MCF 10A (cell line): ENCODE results near the gene PC. TPM values are rescaled to one million over a fixed set of nuclear protein-coding genes. Genes with fewer than 3 reads are reported as not detected.
A peak's percentile ranks its signal among the peaks of the same experiment; 100 is the strongest.

Source experiments
- BruUV-seq: library from RNA; stranded (reverse); fragments of 400-500 nt; replicated peaks from 2 replicates; lab custom pipeline; 2021; lab: Mats Ljungman, UMichigan
- CTCF ChIA-PET: fragments of 300-600 bp; sonication (Branson Sonifier 250); formaldehyde crosslinking; extraction: SDS; loops from one replicate; lab custom pipeline; 2021; ENCODE audit warnings: antibody characterized with exemption, inconsistent platforms; lab: Yijun Ruan, JAX
- POLR2A ChIA-PET: fragments of 300-600, 350-650 bp; sonication (Branson Sonifier 250); formaldehyde crosslinking; extraction: SDS; loops from one replicate; lab custom pipeline; 2020; ENCODE audit warnings: antibody characterized with exemption, inconsistent platforms; lab: Yijun Ruan, JAX
- DNase-seq: peaks from one replicate; pipeline ENCODE4 v3.0.0-alpha.2; 2018; ENCODE audit not compliant: unreplicated experiment
- H3K27ac Mint-ChIP-seq: one replicate; pipeline ENCODE4 v1.8.0; 2022; ENCODE audit warnings: mild to moderate bottlenecking, low read depth, mixed read lengths; ENCODE audit not compliant: unreplicated experiment
- H3K27me3 Mint-ChIP-seq: one replicate; pipeline ENCODE4 v1.8.0; 2022; ENCODE audit warnings: mixed read lengths; ENCODE audit not compliant: insufficient read depth, unreplicated experiment
- H3K36me3 Mint-ChIP-seq: one replicate; pipeline ENCODE4 v1.8.0; 2022; ENCODE audit warnings: mild to moderate bottlenecking, moderate library complexity, mixed read lengths; ENCODE audit not compliant: insufficient read depth, unreplicated experiment
- H3K4me1 Mint-ChIP-seq: one replicate; pipeline ENCODE4 v1.8.0; 2022; ENCODE audit warnings: mixed read lengths; ENCODE audit not compliant: insufficient read depth, unreplicated experiment
- H3K4me3 Mint-ChIP-seq: one replicate; pipeline ENCODE4 v1.8.0; 2022; ENCODE audit warnings: mild to moderate bottlenecking, moderate library complexity, mixed read lengths; ENCODE audit not compliant: unreplicated experiment
- H3K9me3 Mint-ChIP-seq: one replicate; pipeline ENCODE4 v1.8.0; 2022; ENCODE audit warnings: mixed read lengths; ENCODE audit not compliant: unreplicated experiment
- CTCF ChIP-seq: fragments of 200-600 bp; IDR thresholded peaks from one replicate; pipeline ENCODE4 v1.8.0; 2022; ENCODE audit warnings: antibody characterized with exemption, mild to moderate bottlenecking; ENCODE audit not compliant: unreplicated experiment
- intact Hi-C: fragments of 100-400 bp; cut with micrococcal nuclease; formaldehyde crosslinking; loops from 2 replicates; pipeline ENCODE4 v1.14.1; 2022
- total RNA-seq: library from RNA; stranded (reverse); gene quantifications from 2 replicates; pipeline ENCODE4 v1.2.3, GENCODE V29; 2022

Gene PC
- total RNA-seq, 1 experiment from 2014 or later = 37.7 TPM

DNA sequence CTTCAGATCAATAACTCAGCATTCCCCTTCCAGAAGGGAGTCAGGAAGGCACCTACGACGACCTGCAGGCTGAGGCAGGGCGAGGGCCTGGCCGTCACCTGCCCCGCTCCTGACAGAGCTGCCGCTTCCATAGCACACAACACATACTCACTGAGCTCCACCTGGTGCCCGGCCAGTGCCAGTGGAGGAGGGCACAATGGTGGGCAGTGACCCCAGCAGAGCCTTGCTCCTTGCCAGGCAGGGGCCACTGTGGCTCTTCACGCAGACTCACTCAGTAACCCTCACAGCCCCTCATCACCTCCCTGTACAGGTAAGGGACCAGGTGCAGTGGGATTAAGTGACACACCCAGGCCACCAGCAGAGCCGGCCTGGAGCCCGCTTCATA lies 76.7 kb downstream of the PC start:
- no peaks in the 10 kb centered on the region for H3K9me3 Mint-ChIP-seq
- no peak for DNase-seq
- CTCF ChIA-PET = interaction anchor here (0.5 to 2.0 kb wide), 7 partner anchors 10 to 174 kb away, joined by 3 to 8 read pairs (median 3); partner anchors contain the start of gene C11orf86
- H3K27me3 Mint-ChIP-seq = no peaks in the 10 kb centered on the region
- no peak for TF ChIP-seq CTCF
- peaks cover 6% of the 10 kb centered on the region for H3K36me3 Mint-ChIP-seq
- H3K4me3 Mint-ChIP-seq = no peak overlapping the region
- H3K27ac Mint-ChIP-seq = peak overlapping the region; percentile 54
- H3K4me1 Mint-ChIP-seq = peaks cover 53% of the 10 kb centered on the region
- intact Hi-C loops = no loop called here
- POLR2A ChIA-PET = interaction anchor here (0.8 to 3.7 kb wide), 10 partner anchors 11 to 172 kb away, joined by 3 to 26 read pairs (median 7); partner anchors contain the start of genes PC and RCE1
- no TSS peak for BruUV-seq

DNA sequence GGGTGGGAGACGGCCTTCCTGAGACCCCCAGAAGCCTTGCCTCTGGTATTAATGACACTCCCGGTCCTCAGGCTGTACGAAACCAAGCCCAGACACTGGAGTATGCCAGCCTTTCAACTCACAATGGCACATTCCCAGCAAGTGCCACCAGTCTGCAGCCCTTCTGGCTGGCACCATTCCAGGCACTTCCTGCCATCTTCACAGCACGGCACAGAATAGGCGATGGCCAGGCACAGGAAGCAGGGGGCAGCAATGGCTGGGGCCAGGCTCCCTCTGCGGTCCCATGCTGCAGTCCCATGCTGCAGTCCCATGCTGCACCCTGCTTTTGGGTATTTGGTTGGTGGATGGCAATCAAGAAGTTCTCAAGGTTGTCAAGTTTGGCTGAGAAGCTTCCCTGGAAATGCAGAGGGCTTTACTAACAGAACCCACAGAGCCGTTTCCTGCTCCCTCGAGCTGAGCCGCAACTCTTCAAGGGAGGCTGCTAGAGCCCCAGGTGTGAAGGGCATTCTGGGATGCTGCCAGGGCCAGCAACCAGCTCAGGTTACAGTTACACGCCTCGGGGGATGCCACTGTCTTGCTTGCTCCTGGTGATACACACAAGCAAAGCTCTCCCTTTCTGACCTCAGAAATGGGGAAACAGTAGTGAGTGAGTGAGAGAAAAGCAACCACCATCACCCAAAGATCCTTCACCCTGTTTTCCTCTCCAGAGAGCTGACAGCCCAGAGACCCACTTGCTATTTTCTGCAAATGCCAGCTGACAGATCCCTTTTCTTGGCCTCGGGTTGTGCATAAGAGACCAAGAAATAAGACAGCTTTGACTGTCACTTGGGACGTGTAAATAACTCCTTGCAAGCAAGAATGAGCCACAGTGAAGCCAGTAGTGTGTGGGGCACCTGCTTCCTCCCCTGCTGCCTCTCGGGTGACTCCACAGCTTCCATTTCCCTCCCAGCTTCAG lies 77.4 kb downstream of the PC start:
- POLR2A ChIA-PET = interaction anchor here (0.6 to 3.7 kb wide), 13 partner anchors 11 to 173 kb away, joined by 3 to 26 read pairs (median 5); partner anchors contain the start of genes PC and RCE1
- DNase-seq = peak; percentile 93
- Mint-ChIP-seq H3K27me3 (no peaks in the 10 kb centered on the region), H3K36me3 (peaks cover 6% of the 10 kb centered on the region), H3K4me3 (no peak overlapping the region), H3K27ac (peak overlapping the region; percentile 54), H3K4me1 (peaks cover 46% of the 10 kb centered on the region), H3K9me3 (no peaks in the 10 kb centered on the region)
- intact Hi-C loops = no loop called here
- no peak for TF ChIP-seq CTCF
- BruUV-seq = no TSS peak
- CTCF ChIA-PET = interaction anchor here (0.7 to 2.0 kb wide), 8 partner anchors 11 to 173 kb away, joined by 3 to 8 read pairs (median 3); partner anchors contain the start of gene C11orf86

DNA sequence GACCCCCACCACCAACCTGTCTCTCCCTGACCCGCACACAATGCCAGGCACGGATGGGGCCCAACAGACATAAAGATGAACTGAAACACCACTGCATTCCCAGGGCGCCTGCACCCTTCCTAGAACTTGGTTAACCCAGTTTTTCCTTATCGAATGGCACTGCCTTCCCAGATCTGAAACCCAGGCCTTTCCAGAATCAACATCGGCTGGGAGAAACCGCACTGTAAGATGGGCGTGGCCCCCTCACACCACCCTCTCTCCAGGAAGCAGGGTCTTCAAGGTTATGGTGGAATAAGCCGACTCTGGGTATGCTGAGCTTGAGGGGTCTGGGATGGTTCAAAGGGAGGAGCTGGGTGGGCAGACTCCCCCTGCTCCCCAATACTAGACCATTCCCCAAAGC lies 78.2 kb downstream of the PC start:
- BruUV-seq = no TSS peak
- H3K36me3 Mint-ChIP-seq = peaks cover 11% of the 10 kb centered on the region
- intact Hi-C loops = no loop called here
- no peak overlapping the region for H3K27ac Mint-ChIP-seq
- TF ChIP-seq CTCF = no peak
- POLR2A ChIA-PET = interaction anchor here (1.2 to 3.7 kb wide), 9 partner anchors 12 to 111 kb away, joined by 3 to 26 read pairs (median 8); partner anchors contain the start of genes PC and RCE1
- no peaks in the 10 kb centered on the region for H3K27me3 Mint-ChIP-seq
- no peaks in the 10 kb centered on the region for H3K9me3 Mint-ChIP-seq
- peaks cover 46% of the 10 kb centered on the region for H3K4me1 Mint-ChIP-seq
- H3K4me3 Mint-ChIP-seq = no peak overlapping the region
- no peak for DNase-seq
- CTCF ChIA-PET = interaction anchor here (1.0 to 1.2 kb wide), 2 partner anchors 70 to 77 kb away, joined by 3 read pairs; no protein-coding TSS in a partner anchor

- Mint-ChIP-seq H3K36me3 (peaks cover 13% of the 10 kb centered on the region), H3K4me1 (peaks cover 50% of the 10 kb centered on the region), H3K27me3 (no peaks in the 10 kb centered on the region), H3K9me3 (no peaks in the 10 kb centered on the region), H3K4me3 (peak overlapping the region; percentile 43), H3K27ac (no peak overlapping the region)
- ChIA-PET POLR2A (interaction anchor here (1.8 to 3.7 kb wide), 4 partner anchors 12 to 176 kb away, joined by 6 to 26 read pairs (median 12); partner anchors contain the start of genes PC and RHOD), CTCF (interaction anchor here (0.6 to 1.2 kb wide), 2 partner anchors 78 to 516 kb away, joined by 3 to 4 read pairs; no protein-coding TSS in a partner anchor)
- DNase-seq = no peak
- TF ChIP-seq CTCF = no peak
- BruUV-seq = no TSS peak
- intact Hi-C loops = no loop called here
These were observed 78.6 kb downstream of the PC start for GRCh38 chr11:66879583-66879982.
